Measurements from ENCODE around the gene PRKX. TPM values are rescaled to one million over a fixed set of nuclear protein-coding genes. Genes with fewer than 3 reads are reported as not detected.
"Not testable (repeated sequence)": the region's sequence is repeated elsewhere in the genome, so short reads cannot be mapped to it uniquely, and the experiment has no call there.

The PRKX gene
- total and polyA plus RNA-seq, 9 donors = 3.3 to 23.1 (median 8.3) TPM

- TF ChIP-seq EP300 (IDR thresholded peaks at IDR 0.05) (no peak), CTCF (IDR thresholded peaks at IDR 0.05) (no peak), POLR2A (IDR thresholded peaks at IDR 0.05) (no peak)
- no peaks in the 10 kb centered on the region for H3K4me1 ChIP-seq (ENCODE audit: insufficient read depth)
- no peak for DNase-seq
- 93 to 96% (median 93%) methylated on average over 7 of the region's 7 CpGs for WGBS, 3 donors
- intact Hi-C loops (cut with DNase I) = no loop called here
- no peaks in the 10 kb centered on the region for H3K27me3 ChIP-seq
- no peak overlapping the region for H3K27ac ChIP-seq
- no peak overlapping the region for H3K4me3 ChIP-seq
- H3K36me3 ChIP-seq = no peaks in the 10 kb centered on the region
- no peaks in the 10 kb centered on the region for H3K9me3 ChIP-seq
Observed at GRCh38 chrX:3627594-3627993, 85.9 kb downstream of the PRKX start.

DNA sequence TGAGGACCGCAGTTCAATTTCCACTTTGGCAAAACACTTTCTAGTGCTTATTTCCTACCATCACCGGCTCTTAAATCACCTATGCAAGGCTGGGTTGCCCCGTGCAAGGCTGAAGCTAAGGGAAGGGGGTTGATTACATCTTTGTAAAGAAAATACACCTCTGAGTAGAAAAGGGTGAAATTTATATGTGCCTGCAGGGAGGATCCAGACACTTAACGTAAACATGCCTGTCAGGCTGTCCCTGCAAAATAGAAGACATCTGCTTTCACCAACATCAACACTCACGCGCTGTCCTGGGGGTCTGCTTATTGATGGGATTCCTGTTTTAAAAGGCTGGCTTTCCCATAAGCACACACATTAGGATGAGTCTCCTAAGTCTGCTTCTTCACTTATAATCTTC, 92.0 kb downstream of the PRKX start:
- Histone ChIP-seq H3K9me3 (no peaks in the 10 kb centered on the region), H3K36me3 (no peaks in the 10 kb centered on the region), H3K4me3 (no peak overlapping the region), H3K4me1 (ENCODE audit: insufficient read depth) (no peaks in the 10 kb centered on the region), H3K27ac (no peak overlapping the region), H3K27me3 (no peaks in the 10 kb centered on the region)
- TF ChIP-seq POLR2A (IDR thresholded peaks at IDR 0.05) (no peak), CTCF (IDR thresholded peaks at IDR 0.05) (no peak), EP300 (IDR thresholded peaks at IDR 0.05) (no peak)
- WGBS, 3 donors = 53 to 65% (median 55%) methylated on average over 6 of the region's 6 CpGs
- DNase-seq = no peak
- intact Hi-C loops (cut with DNase I) = no loop called here

- H3K27me3 ChIP-seq; H3K4me1 ChIP-seq (ENCODE audit: insufficient read depth); H3K36me3 ChIP-seq; H3K4me3 ChIP-seq; H3K27ac ChIP-seq; H3K9me3 ChIP-seq; intact Hi-C loops (cut with DNase I); DNase-seq: not testable (repeated sequence)
- 76 to 87% (median 82%) methylated on average over 6 of the region's 6 CpGs for WGBS, 3 donors
Observed at GRCh38 chrX:3611744-3612143, 101.7 kb downstream of the PRKX start.

GRCh38 chrX:3609810-3610209, 103.6 kb downstream of the PRKX start:
- intact Hi-C loops (cut with DNase I) = no loop called here
- WGBS, 3 donors = 45 to 63% (median 63%) methylated on average over 4 of the region's 4 CpGs
- H3K27me3 ChIP-seq = no peaks in the 10 kb centered on the region

More at GRCh38 chrX:3609810-3610209, 103.6 kb downstream of the PRKX start:
- Histone ChIP-seq H3K36me3 (no peaks in the 10 kb centered on the region), H3K27ac (no peak overlapping the region), H3K4me3 (no peak overlapping the region), H3K9me3 (no peaks in the 10 kb centered on the region), H3K4me1 (ENCODE audit: insufficient read depth) (no peaks in the 10 kb centered on the region)
- TF ChIP-seq EP300 (IDR thresholded peaks at IDR 0.05) (no peak), CTCF (IDR thresholded peaks at IDR 0.05) (no peak), POLR2A (IDR thresholded peaks at IDR 0.05) (no peak)
- no peak for DNase-seq

Measured in ovary (tissue), 9 donors.